GM21825 (cell line): Measurements from ENCODE around the gene CLMN.
A peak's percentile ranks its signal among the peaks of the same experiment; 100 is the strongest.
"Not testable (repeated sequence)": the region's sequence is repeated elsewhere in the genome, so short reads cannot be mapped to it uniquely, and the experiment has no call there.

Experiments used
- ATAC-seq: cut with Tn5 transposase; IDR thresholded peaks from one replicate; pipeline ENCODE4 v1.9.1; 2021; ENCODE audit warnings: mild to moderate bottlenecking, moderate library complexity; ENCODE audit not compliant: unreplicated experiment

Gene CLMN

DNA sequence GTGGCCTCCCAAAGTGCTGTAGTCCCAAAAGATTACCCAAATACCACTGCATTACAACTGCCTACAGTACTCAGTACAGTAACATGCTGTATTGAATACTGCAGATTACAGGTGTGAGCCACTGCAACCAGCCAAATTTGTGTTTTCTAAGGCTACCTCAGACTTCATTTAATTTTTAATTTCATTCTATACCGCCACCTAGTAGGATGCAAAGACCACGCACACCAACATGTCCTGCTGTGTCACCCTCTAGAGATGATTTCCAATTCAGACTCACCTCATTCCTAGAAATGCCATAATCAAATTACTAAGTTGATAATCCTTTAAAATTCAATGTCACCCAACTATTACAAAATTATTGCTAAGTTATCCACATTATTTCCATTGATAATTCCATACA, 177.5 kb downstream of the CLMN start:
- ATAC-seq, result no peak

DNA sequence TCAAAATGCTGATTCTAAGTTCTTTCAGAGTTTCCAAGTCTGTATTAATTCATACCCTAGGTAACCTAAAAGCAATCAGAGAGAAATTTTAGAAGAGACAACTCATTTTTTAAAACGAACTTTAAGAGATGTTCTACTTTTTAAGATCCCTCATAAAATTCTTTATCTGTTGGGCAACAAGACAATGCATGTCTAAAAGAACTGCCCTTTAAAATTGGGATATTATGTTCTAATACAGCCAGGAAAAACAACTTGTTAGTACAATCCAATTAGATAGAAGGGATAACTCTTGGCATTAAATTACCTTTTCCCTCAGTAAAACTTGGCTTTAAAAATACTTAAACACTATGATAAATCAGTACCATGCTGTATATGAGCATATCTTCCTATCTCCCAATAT, 178.0 kb downstream of the CLMN start:
- ATAC-seq, result no peak

DNA sequence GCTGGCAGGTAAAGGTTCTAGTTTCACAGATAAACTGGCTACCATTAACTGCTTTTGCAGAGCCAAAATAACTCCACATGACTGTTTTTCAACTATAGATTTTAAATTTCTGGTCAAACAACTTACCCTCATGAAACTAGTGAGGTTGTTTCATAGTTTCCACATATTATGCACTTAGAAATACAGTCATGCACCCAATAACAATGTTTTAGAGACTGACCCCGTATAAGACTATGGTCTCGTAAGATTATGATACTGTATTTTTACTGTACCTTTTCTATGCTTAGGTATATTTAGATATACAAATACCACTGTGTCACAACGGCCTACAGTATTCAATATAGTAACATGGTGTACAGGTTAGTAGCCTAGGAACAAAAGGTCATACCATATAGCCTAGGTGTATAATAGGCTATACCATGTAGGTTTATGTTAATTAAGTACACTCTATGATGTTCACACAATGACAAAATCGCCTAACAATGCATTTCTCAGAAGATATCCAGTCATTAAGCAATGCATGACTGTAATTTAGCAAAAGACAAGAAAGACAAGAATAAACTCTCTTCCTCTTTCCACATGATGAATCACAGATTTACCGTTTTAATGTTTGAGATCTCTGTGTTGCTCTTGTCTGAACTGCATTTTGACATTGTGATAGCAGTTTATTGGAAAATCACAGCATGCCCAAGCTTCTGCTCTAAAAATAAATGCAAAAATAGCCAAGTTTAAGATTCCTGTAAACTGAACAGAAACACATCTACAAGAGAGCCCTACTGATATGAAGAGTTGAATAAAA, 179.4 kb downstream of the CLMN start:
- no peak for ATAC-seq

DNA sequence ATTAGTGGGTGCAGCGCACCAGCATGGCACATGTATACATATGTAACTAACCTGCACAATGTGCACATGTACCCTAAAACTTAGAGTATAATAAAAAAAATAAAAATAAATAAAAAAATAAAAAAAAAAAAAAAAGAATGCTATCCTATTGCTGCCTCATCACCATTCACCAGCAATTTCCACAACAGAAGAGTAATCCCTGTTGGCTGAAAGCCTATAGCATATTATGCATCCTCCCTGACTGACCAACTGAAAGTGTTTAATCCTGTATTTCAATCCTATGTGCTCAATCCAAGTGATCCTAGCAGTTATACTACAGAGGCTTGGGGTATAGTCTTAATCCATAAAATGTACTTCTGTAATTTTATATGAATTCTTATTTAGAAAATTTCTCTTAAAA, 180.8 kb downstream of the CLMN start:
- ATAC-seq, result no peak

- not testable (repeated sequence) for ATAC-seq
These were observed 181.3 kb downstream of the CLMN start for GRCh38 chr14:95138455-95138854.

GRCh38 chr14:95137804-95138167, 181.9 kb downstream of the CLMN start:
- no peak for ATAC-seq

DNA sequence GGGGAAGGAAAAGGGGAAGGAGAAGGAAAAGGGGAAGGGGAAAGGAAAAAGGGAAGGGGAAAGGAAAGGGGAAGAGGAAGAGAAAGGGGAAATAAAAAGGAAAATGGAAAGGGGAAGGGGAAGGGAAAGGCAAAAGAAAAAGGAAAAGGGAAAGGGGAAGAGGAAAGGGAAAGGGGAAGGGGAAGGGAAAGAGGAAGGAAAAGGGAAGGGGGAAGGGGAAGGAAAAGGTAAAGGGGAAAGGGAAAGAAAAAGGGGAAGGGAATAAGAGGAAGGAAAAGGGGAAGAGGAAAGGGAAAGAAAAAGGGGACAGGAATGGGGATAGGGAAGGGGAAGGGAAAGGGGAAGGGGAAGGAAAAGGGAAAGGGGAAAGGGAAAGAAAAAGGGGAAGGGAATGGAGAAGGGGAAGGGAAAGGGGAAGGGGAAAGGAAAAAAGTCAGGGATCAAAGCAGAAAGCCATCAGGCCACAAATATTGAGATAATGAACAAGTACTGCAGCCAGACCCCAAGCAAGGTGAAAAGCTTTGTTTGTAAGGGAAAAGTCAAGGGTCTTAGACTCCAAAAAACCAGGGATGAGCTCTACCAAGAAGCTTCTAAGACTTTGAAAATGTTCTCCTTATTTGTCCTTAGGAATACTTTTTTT, 182.4 kb downstream of the CLMN start:
- ATAC-seq, result no peak

DNA sequence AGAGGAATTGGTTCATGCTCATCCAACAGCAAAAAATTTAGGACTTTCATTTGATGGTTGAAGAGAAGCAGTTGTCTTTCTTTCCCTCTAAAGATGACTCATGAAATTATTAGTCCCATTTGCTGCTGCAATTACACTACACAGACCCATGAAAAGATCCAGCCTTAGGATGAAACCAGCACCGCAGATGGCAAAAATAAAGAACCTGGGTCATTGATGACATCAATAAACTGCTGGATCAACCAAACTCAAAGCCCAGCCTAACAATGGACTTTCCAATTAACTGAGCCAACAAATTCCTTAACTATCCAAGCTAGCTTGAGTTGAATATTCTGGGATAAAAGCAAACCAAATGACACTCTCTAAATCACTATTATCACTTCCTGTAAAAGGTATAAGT, 183.1 kb downstream of the CLMN start:
- no peak for ATAC-seq

DNA sequence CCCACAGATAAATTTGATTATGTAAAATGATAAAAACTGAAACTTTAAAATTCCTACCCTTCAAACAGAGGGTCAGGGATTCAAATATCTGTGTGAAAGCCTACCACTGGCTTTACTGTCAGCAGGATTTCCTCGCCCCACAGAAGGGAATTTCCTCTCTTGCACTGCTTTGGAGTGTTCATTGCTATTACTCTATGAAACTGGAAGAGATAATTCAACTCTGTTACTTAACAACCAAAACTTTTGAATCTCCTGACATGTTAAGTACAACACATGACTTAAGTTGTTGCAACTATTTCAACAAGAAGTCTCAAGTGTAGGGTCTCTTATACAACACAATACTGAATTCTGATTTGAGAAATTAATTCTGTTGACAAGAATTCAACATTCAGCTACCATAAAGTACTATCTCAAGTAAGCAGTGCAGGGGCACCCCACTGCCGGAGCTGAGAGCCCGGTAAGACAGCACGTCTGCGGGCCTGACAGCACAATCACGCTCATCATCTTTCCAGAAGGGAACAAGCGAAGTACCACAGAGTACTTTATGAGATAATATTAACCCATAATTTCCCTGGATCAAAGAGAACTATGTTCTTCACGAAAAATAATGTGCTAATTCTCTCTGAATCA, 185.3 kb downstream of the CLMN start:
- ATAC-seq, result peak; percentile 48

DNA sequence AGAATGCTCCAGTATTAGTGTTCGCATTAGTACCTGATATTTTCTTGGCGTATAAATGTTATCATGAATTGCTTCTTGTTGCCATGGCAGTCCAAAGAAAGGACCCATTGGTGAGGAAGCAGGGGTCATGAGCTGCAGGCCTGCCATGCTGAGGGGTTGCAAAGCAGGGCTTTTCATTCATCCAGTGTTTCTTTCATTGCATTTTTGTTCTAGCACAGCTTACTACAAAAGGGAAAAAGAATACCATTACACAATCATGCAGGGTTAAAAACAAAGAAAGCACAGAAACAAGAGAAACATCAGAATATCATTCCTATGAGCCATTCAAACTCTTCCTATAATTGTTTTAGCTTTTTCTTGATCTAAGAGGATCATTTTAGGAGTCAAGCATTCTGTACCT, 186.4 kb downstream of the CLMN start:
- no peak for ATAC-seq

DNA sequence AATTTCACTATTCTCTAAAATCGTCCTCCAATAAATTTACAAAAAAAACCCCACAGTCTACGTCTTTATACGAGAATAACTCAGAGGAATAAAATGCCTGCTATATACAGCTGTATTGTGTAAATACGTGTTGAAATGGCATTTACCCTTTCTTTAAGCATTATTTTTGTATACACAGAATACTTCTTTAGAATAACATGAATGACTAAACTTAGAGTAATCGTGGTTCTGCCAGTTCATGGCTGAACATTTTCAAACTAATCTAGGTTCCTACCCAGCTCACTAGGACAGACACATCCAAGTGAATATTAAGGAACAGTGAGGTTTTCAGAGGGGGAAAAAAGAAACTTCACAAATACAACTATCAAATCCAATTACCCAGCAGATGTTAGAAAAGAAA, 186.9 kb downstream of the CLMN start:
- ATAC-seq, result no peak
